ENCODE results near the gene GNB1L.
A peak's percentile ranks its signal among the peaks of the same experiment; 100 is the strongest.

Gene GNB1L

GRCh38 chr22:19765477-19766239 is 89.0 kb downstream of the GNB1L start:
- Histone ChIP-seq H2BK12ac (ENCODE audit: low read length in 2 of 2) (no peak overlapping the region), H3K4me2 (ENCODE audit: low read length, poor library complexity, severe bottlenecking) (no peak overlapping the region), H3K4me3 (ENCODE audit: insufficient read depth in 1 of 2, low read depth in 1 of 2, low read length in 2 of 2) (no peak overlapping the region), H3K79me1 (replicated peaks; ENCODE audit: low read length, poor library complexity, severe bottlenecking) (no peaks in the 10 kb centered on the region), H2AFZ (ENCODE audit: low read depth, low read length) (no peak overlapping the region), H4K8ac (ENCODE audit: low read length) (peak overlapping the region; percentile 29), H3K4me1 (ENCODE audit: control insufficient read depth, insufficient read depth, low read depth, low read length) (peaks cover 22% of the 10 kb centered on the region), H3K27ac (ENCODE audit: low read length, poor library complexity, severe bottlenecking) (no peak overlapping the region), H2BK120ac (ENCODE audit: low read depth, low read length) (peak overlapping the region; percentile 27), H2AK5ac (ENCODE audit: low read length, severe bottlenecking) (no peak overlapping the region), H2BK15ac (ENCODE audit: low read depth, poor library complexity, severe bottlenecking) (no peak overlapping the region), H4K91ac (ENCODE audit: low read length) (no peak overlapping the region), H3K14ac (ENCODE audit: low read length in 2 of 2) (no peak overlapping the region), H3K36me3 (ENCODE audit: control insufficient read depth in 1 of 2, insufficient read depth in 2 of 2, low read depth in 1 of 2, low read length in 2 of 2) (no peaks in the 10 kb centered on the region), H3K9me3 (ENCODE audit: control insufficient read depth, low read length) (no peaks in the 10 kb centered on the region), H3K27me3 (ENCODE audit: control insufficient read depth in 1 of 2, insufficient read depth in 1 of 2, low read length in 2 of 2) (peaks cover 80 to 82% of the 10 kb centered on the region in 2 experiments), H2BK5ac (ENCODE audit: low read depth, low read length, poor library complexity, severe bottlenecking) (no peak overlapping the region), H3K4ac (ENCODE audit: low read depth in 1 of 2, low read length in 2 of 2) (peak overlapping the region in 1 of 2 experiments; percentile 31), H3K9ac (ENCODE audit: low read length) (no peak overlapping the region), H3K23ac (ENCODE audit: low read length in 2 of 2) (no peak overlapping the region), H3K18ac (ENCODE audit: low read depth in 1 of 2, low read length in 2 of 2) (no peak overlapping the region)
- under 1% methylated on average over 50 of the region's 83 CpGs for WGBS
- peak; percentile 38 for DNase-seq

GRCh38 chr22:19764636-19765476 is 89.8 kb downstream of the GNB1L start:
- Histone ChIP-seq H3K27me3 (ENCODE audit: control insufficient read depth in 1 of 2, insufficient read depth in 1 of 2, low read length in 2 of 2) (peaks cover 73 to 80% of the 10 kb centered on the region in 2 experiments), H3K27ac (ENCODE audit: low read length, poor library complexity, severe bottlenecking) (no peak overlapping the region), H3K9me3 (ENCODE audit: control insufficient read depth, low read length) (no peaks in the 10 kb centered on the region), H3K23ac (ENCODE audit: low read length in 2 of 2) (no peak overlapping the region), H3K36me3 (ENCODE audit: control insufficient read depth in 1 of 2, insufficient read depth in 2 of 2, low read depth in 1 of 2, low read length in 2 of 2) (no peaks in the 10 kb centered on the region), H3K14ac (ENCODE audit: low read length in 2 of 2) (no peak overlapping the region), H3K4ac (ENCODE audit: low read depth in 1 of 2, low read length in 2 of 2) (no peak overlapping the region), H2BK15ac (ENCODE audit: low read depth, poor library complexity, severe bottlenecking) (no peak overlapping the region), H4K91ac (ENCODE audit: low read length) (no peak overlapping the region), H2AK5ac (ENCODE audit: low read length, severe bottlenecking) (no peak overlapping the region), H2BK5ac (ENCODE audit: low read depth, low read length, poor library complexity, severe bottlenecking) (no peak overlapping the region), H3K79me1 (replicated peaks; ENCODE audit: low read length, poor library complexity, severe bottlenecking) (no peaks in the 10 kb centered on the region), H3K4me1 (ENCODE audit: control insufficient read depth, insufficient read depth, low read depth, low read length) (peaks cover 22% of the 10 kb centered on the region), H2AFZ (ENCODE audit: low read depth, low read length) (no peak overlapping the region), H4K8ac (ENCODE audit: low read length) (no peak overlapping the region), H3K18ac (ENCODE audit: low read depth in 1 of 2, low read length in 2 of 2) (no peak overlapping the region), H3K9ac (ENCODE audit: low read length) (no peak overlapping the region), H3K4me2 (ENCODE audit: low read length, poor library complexity, severe bottlenecking) (no peak overlapping the region), H2BK12ac (ENCODE audit: low read length in 2 of 2) (no peak overlapping the region), H3K4me3 (ENCODE audit: insufficient read depth in 1 of 2, low read depth in 1 of 2, low read length in 2 of 2) (no peak overlapping the region), H2BK120ac (ENCODE audit: low read depth, low read length) (no peak overlapping the region)
- no peak for DNase-seq
- WGBS = 21% methylated on average over 24 of the region's 25 CpGs

- Histone ChIP-seq H2AFZ (ENCODE audit: low read depth, low read length) (no peak overlapping the region), H2BK12ac (ENCODE audit: low read length in 2 of 2) (no peak overlapping the region), H2BK120ac (ENCODE audit: low read depth, low read length) (no peak overlapping the region), H3K9me3 (ENCODE audit: control insufficient read depth, low read length) (no peaks in the 10 kb centered on the region), H2AK5ac (ENCODE audit: low read length, severe bottlenecking) (no peak overlapping the region), H3K18ac (ENCODE audit: low read depth in 1 of 2, low read length in 2 of 2) (no peak overlapping the region), H3K4ac (ENCODE audit: low read depth in 1 of 2, low read length in 2 of 2) (no peak overlapping the region), H3K4me2 (ENCODE audit: low read length, poor library complexity, severe bottlenecking) (no peak overlapping the region), H4K91ac (ENCODE audit: low read length) (no peak overlapping the region), H3K14ac (ENCODE audit: low read length in 2 of 2) (no peak overlapping the region), H4K8ac (ENCODE audit: low read length) (no peak overlapping the region), H3K9ac (ENCODE audit: low read length) (no peak overlapping the region), H3K23ac (ENCODE audit: low read length in 2 of 2) (no peak overlapping the region), H3K27ac (ENCODE audit: low read length, poor library complexity, severe bottlenecking) (no peak overlapping the region), H2BK15ac (ENCODE audit: low read depth, poor library complexity, severe bottlenecking) (no peak overlapping the region), H3K79me1 (replicated peaks; ENCODE audit: low read length, poor library complexity, severe bottlenecking) (no peaks in the 10 kb centered on the region), H2BK5ac (ENCODE audit: low read depth, low read length, poor library complexity, severe bottlenecking) (no peak overlapping the region), H3K4me3 (ENCODE audit: insufficient read depth in 1 of 2, low read depth in 1 of 2, low read length in 2 of 2) (no peak overlapping the region), H3K27me3 (ENCODE audit: control insufficient read depth in 1 of 2, insufficient read depth in 1 of 2, low read length in 2 of 2) (peaks cover 72 to 80% of the 10 kb centered on the region in 2 experiments), H3K4me1 (ENCODE audit: control insufficient read depth, insufficient read depth, low read depth, low read length) (peaks cover 28% of the 10 kb centered on the region), H3K36me3 (ENCODE audit: control insufficient read depth in 1 of 2, insufficient read depth in 2 of 2, low read depth in 1 of 2, low read length in 2 of 2) (no peaks in the 10 kb centered on the region)
- DNase-seq = no peak
- WGBS = 36% methylated on average over 15 of the region's 17 CpGs
These were observed 90.4 kb downstream of the GNB1L start for GRCh38 chr22:19764299-19764593.
